LNCAP (cell line): ENCODE results near the gene KIF6.

Experiments used
- TF ChIP-seq, protein P1 (sequence below): fragments of 450-650 bp; IDR thresholded peaks from 2 replicates; pipeline ENCODE4 v1.5.1; 2017; ENCODE audit warnings: mild to moderate bottlenecking

The KIF6 gene

DNA sequence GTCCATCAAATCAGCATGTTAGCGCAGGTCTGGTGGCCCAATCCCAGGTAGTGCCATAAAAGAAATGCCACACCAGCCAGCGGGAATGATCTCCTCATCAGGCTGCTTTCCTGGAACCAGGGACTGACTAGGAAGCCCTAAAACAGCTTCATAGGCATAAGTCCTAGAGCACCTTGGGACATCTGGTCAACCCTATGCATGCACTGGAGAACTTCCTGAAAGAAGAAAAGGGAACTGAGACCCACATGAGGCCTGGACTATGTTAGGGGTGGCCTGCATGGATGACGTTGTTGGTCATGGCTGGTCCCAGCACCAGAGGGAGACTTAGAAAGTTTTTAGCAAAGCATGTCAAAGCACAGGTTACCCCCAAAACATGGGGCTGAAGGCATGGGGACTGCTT lies 395.2 kb downstream of the KIF6 start:
- TF ChIP-seq, protein P1, sequence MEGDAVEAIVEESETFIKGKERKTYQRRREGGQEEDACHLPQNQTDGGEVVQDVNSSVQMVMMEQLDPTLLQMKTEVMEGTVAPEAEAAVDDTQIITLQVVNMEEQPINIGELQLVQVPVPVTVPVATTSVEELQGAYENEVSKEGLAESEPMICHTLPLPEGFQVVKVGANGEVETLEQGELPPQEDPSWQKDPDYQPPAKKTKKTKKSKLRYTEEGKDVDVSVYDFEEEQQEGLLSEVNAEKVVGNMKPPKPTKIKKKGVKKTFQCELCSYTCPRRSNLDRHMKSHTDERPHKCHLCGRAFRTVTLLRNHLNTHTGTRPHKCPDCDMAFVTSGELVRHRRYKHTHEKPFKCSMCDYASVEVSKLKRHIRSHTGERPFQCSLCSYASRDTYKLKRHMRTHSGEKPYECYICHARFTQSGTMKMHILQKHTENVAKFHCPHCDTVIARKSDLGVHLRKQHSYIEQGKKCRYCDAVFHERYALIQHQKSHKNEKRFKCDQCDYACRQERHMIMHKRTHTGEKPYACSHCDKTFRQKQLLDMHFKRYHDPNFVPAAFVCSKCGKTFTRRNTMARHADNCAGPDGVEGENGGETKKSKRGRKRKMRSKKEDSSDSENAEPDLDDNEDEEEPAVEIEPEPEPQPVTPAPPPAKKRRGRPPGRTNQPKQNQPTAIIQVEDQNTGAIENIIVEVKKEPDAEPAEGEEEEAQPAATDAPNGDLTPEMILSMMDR = no peak

DNA sequence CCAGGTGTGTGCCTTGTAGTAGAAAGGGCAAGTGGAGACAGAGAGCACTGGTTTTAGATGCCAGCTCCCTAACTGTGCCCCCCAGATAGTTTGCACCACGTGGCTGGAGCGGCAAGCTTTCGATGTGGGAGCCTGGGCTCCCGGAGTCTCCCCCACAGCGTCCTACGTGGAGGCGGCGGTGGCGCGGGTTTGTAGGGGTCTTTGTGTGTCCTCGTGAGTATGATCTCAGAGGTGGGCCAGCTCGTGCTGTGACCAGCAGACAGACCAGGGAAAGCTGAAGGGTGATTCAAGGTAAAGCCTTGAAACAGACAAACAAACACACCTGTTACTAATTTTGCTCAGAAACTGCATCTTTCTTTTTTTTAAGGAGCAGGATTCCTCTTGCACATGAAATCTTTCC lies 397.1 kb downstream of the KIF6 start:
- TF ChIP-seq, protein P1 = no peak

DNA sequence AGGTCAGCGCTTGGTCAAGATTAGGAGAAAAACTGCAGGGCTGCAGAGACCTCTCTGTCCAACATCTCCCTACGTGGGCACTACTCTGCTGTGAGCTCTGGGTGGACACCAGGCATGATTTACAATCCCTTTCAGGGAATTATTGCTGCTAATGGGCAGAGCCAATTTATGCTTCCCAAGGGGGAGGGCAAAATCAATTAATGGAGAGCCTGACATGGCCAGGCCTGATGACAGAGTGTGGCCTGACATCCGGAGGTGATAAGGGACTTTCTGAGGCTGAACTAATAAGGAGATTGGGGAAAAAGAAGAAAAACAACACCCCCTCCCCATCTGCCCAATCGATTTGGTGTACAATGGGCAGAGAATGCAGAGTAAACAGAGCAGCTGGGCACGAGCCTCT lies 397.7 kb downstream of the KIF6 start:
- TF ChIP-seq, protein P1 = no peak

DNA sequence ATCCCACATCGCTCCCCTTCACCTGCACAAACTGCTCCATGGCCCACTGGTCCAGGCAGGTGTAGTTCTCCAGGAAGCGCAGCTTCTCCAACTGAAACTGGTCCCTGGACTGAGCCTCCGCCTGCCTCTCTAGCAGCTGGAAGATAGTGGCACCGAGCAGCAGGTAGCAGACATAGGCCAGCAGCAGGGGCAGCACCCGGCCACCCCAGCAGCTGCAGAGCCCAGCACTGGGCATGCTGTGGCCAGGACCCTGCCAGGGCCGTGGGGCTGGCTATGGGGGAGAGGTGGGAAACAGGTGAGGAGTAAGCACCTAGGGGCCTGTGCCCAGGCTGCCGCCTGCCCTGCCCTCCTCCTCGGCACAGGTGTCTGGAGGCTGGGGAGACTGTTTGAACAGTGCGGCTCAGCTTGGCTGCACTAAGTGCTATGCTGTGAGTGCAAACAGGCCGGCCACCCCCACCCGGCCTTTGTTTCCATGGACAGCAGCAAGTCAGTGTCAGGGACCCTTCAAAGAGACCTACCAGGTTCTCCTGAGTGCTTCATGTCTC lies 402.8 kb downstream of the KIF6 start, which contains the start of gene KCNK16:
TSS of gene KCNK16 (minus strand) at position 397 of the 545 bp plus-strand sequence. CDS start at position 235, 162 bp downstream.
- TF ChIP-seq, protein P1 = no peak

DNA sequence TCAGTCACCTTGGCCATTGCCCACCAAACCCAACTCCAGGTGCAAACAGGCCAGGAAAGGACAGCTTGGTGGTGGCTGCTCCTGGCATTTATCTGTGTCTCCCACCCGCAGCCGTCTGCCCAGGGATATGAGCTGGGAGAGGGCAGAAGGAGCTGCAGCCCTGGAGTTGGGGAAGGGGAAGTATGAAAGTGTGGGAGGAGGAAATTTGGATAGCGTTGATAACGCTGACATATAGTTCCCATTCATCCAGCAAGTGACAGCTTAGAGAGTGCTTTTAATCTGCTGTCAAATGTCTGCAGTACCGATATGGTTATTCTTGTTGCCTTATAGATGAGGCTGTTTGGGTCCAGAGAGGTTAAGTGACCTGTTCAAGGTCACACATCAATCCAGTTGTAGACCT lies 403.4 kb downstream of the KIF6 start:
- TF ChIP-seq, protein P1 = no peak

DNA sequence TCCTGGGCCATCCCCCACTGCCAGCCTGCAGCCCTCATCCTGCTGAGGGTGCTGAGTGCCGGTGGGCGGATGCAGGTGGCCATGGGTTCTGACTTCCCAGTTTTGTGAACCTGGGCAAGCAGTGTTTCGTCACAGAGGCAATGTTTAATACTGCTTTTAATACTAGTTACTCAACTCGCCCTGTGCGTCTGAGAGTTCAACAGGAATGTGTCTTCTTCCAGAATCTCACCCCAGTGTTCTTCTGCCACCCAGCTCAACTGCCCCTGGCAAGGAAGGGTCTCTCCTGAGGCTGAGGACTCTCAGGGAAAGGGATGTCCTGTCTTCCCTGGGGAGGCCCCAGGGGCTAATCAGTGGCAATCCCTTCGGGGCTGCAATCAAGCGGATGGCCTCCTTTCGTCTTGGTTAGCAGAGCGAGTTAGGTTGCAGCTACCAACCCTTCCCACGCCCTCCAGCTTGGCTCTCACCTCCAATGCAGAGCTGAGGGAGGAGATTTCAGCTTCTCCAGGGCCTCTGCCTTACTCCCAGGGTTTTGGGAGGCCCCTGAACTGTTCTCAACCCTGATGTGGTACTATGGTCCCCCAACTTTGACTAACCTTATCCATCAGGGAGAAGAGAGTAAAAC lies 404.7 kb downstream of the KIF6 start:
- TF ChIP-seq, protein P1 = no peak

DNA sequence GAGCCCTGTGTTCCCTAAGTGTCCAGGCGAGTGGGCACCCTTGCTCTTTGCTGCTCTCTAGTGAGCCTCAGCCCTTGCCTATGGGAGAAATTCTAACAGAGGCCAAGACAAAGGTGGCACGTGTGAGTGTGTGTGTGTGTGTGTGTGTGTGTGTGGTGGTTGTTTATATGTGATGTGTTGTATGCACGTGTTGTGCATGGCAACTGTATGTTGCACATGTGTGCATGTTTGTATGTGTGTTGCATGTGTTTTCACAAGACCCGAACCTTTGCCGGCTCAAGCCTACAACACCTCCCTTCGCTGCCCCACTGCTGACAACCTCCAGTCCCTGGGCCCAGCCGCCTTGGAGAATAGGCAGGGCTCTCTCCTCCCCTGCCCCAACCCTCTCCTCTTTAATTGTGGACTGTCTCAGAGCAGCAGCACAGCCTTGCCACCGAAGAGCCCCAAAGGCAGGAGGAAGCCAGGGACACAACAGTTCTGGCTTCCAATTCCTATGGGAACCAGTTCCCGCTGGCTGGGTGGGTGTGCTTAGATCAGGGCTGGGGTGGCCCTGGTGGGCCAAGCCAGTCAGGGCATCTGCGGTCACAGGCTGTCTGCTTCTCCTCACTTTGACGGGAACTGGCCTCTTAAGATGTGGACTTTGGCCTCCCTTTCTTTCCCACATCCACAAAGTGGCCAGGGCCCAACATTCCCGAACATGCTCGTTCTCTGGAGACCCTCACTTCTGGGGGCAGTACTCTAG lies 405.4 kb downstream of the KIF6 start:
- TF ChIP-seq, protein P1 = no peak
